Hematopoietic multipotent progenitor cell treated with erythropoietin and hydrocortisone succinate and interleukin-3 and kit ligand, for 15 days (in vitro differentiated cells): ENCODE data around the gene PLA2G4D.

Source experiments
- DNase-seq: peaks from one replicate; pipeline ENCODE4 v3.0.0-alpha.2; 2015; ENCODE audit warnings: low spot score

Gene PLA2G4D

DNA sequence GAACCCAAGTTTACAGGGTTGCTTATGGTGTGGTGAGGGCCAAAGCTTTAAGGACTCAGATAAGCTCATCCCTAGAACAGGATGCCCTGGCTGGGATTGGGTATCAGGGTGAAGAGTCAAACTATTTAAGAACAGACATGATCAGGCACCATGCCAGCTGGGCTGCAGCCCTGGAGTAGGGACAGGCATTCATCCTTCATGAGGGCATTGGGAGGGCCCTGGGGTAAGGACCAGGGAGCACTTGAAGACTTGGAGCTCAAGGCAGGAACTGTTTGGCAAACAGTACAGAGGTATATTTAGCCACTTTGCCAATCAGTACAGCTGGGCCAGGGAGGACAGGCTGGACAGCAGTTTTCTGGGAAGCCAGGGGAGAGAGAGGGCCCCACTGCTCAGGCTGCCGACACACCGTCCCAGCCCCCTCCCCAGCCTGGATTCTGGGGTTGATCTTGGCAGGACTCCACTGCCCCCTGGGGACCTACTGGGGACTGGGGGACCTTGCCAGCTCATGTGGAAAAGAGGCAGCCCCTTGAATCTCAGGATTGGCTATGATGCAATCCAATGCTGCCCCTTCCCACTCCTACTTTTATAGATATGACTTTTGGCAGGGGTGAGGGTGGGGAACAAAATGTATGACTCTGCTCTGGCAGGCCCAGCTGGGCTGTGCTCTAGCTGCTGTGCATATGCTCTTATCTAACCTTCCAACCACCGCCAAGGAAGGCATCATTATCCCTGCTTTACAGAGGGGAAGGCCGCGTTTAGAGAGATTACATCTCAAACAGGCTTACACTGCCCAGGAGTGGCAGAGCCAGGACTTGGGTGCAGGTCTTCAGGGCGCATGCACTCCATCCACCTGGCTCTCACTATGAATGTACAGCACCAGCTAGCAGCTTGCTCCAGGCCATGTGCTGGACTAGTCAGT is 75.8 kb downstream of the PLA2G4D start:
- no peak for DNase-seq
